ENCODE data around the gene NFKBIB.

DNA sequence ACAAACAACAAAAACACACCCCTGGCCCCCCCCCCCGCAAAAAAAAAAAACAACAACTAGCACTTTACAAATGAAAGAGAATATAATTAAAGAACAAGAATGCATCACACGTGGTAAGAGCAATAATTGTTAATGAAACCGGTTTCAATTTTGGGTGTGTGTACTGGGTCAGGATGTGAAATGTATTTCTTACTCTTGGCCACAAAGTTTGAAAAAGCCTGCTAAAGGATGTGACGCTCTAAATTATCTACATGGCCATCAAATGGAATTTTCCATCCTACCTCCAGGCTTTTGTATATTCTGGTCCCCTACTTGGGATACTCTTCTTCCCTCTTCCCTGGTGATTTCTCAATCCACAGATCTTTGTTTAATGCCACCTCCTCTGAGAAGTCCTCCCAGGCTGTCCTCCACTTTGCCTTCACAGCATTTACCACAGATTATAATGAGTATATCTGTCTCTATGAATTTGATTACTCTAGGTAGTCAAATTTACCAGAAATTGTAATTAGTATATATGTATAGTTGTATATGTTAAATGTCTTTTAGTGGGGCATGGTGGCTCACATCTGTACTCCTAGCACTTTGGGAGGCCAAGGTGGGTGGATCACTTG, 28.7 kb downstream of the NFKBIB start:
- TF ChIP-seq EP300 (IDR thresholded peaks at IDR 0.05; ENCODE audit: low read depth) = no peak
- no peak for TF ChIP-seq CTCF (IDR thresholded peaks at IDR 0.05)
- TF ChIP-seq POLR2AphosphoS5 (IDR thresholded peaks at IDR 0.05) = no peak
